HL-60 (cell line): ENCODE measurements around the gene PPP1R16B.

Experiments used
- CTCF ChIP-seq: IDR thresholded peaks from one replicate; pipeline ENCODE4 v1.5.1; 2011; ENCODE audit warnings: low read length, control low read depth, inconsistent platforms; ENCODE audit not compliant: insufficient read depth
- GABPA ChIP-seq: IDR thresholded peaks from 2 replicates; pipeline ENCODE4 v1.6.1; 2012; ENCODE audit warnings: low read depth
- POLR2AphosphoS5 ChIP-seq: IDR thresholded peaks from 2 replicates; pipeline ENCODE4 v1.6.1; 2012; ENCODE audit warnings: low read depth
- REST ChIP-seq: IDR thresholded peaks from 2 replicates; pipeline ENCODE4 v1.6.1; 2012; ENCODE audit warnings: low read depth; ENCODE audit not compliant: insufficient replicate concordance
- SPI1 ChIP-seq: IDR thresholded peaks from 2 replicates; pipeline ENCODE4 v1.6.1; 2012; ENCODE audit warnings: low read depth, mild to moderate bottlenecking, borderline replicate concordance

GRCh38 chr20:38805502-38805957 lies at the start of gene PPP1R16B:
- TF ChIP-seq CTCF (no peak), REST (no peak), GABPA (no peak), POLR2AphosphoS5 (no peak), SPI1 (no peak)
